Upper lobe of left lung (tissue), 4 donors: ENCODE results near the gene PDE6A.

Source experiments
- EP300 ChIP-seq, 4 donors: sonication (generic); formaldehyde crosslinking; IDR thresholded peaks; one replicate each; pipeline ENCODE4 v1.5.1; 2017; ENCODE audit warnings: antibody characterized with exemption in 4 of 4, control low read depth in 2 of 4
- POLR2A ChIP-seq, 4 donors: fragments of 450-650 bp; IDR thresholded peaks; one replicate each; pipeline ENCODE4 v1.5.1; 2016 to 2017; ENCODE audit warnings: antibody characterized with exemption in 4 of 4, mild to moderate bottlenecking in 2 of 4
- POLR2AphosphoS5 ChIP-seq, 2 donors: sonication (generic); formaldehyde crosslinking; IDR thresholded peaks; one replicate each; pipeline ENCODE4 v1.5.1; 2017; ENCODE audit warnings: antibody characterized with exemption in 2 of 2
- TF ChIP-seq, protein P1 (sequence below), 6 experiments: fragments of 450-650 bp in 4 of 6; fragments of 200-600 bp in 2 of 6; sonication (generic) in 2 of 6; IDR thresholded peaks; one replicate each; pipeline ENCODE4 v1.5.1; 2016 to 2019; ENCODE audit warnings: antibody characterized with exemption in 6 of 6

DNA sequence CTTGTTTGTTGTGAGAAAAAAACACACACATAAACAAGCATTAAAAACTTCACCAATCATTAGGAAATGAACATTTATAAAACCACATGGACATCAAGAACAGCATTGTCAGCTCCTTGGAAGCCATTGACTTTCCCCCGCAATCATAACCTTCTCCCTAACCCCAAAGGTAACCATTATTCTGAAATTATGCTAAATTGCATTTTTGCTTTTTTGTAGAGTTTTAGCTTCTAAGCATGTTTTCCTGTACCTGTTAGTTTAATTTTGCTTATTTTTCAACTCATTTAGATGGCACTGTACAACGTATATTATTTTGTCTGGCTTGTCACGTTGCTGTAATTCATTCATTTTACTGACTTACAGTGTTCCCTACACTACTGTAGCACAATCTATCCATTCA is 36.8 kb downstream of the PDE6A start:
- TF ChIP-seq, protein P1, sequence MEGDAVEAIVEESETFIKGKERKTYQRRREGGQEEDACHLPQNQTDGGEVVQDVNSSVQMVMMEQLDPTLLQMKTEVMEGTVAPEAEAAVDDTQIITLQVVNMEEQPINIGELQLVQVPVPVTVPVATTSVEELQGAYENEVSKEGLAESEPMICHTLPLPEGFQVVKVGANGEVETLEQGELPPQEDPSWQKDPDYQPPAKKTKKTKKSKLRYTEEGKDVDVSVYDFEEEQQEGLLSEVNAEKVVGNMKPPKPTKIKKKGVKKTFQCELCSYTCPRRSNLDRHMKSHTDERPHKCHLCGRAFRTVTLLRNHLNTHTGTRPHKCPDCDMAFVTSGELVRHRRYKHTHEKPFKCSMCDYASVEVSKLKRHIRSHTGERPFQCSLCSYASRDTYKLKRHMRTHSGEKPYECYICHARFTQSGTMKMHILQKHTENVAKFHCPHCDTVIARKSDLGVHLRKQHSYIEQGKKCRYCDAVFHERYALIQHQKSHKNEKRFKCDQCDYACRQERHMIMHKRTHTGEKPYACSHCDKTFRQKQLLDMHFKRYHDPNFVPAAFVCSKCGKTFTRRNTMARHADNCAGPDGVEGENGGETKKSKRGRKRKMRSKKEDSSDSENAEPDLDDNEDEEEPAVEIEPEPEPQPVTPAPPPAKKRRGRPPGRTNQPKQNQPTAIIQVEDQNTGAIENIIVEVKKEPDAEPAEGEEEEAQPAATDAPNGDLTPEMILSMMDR (IDR thresholded peaks at IDR 0.05): no peak
- no peak for TF ChIP-seq POLR2A (IDR thresholded peaks at IDR 0.05)
- TF ChIP-seq POLR2AphosphoS5 (IDR thresholded peaks at IDR 0.05): no peak
- no peak for TF ChIP-seq EP300 (IDR thresholded peaks at IDR 0.05)
